GM19468 (cell line): ENCODE results near the gene SLC9A9.
"Not testable (repeated sequence)": the region's sequence is repeated elsewhere in the genome, so short reads cannot be mapped to it uniquely, and the experiment has no call there.

Experiments used
- ATAC-seq: cut with Tn5 transposase; IDR thresholded peaks from one replicate; pipeline ENCODE4 v1.9.1; 2021; ENCODE audit warnings: mild to moderate bottlenecking, moderate library complexity, moderate number of reproducible peaks; ENCODE audit not compliant: unreplicated experiment; ENCODE audit errors: extremely low read depth

SLC9A9 gene

GRCh38 chr3:143287403-143287802, 560.9 kb downstream of the SLC9A9 start:
- ATAC-seq = no peak

- no peak for ATAC-seq
Observed at GRCh38 chr3:143286392-143287010, 561.8 kb downstream of the SLC9A9 start.

GRCh38 chr3:143283432-143284128, 564.7 kb downstream of the SLC9A9 start:
- ATAC-seq = no peak

GRCh38 chr3:143280984-143281383, 567.3 kb downstream of the SLC9A9 start:
- ATAC-seq = no peak

- ATAC-seq = not testable (repeated sequence)
Observed at GRCh38 chr3:143279567-143279966, 568.7 kb downstream of the SLC9A9 start.

GRCh38 chr3:143278721-143279120, 569.5 kb downstream of the SLC9A9 start:
- ATAC-seq = no peak

GRCh38 chr3:143277531-143277930, 570.7 kb downstream of the SLC9A9 start:
- ATAC-seq = no peak

- ATAC-seq = peak; percentile 54
Observed at GRCh38 chr3:143276592-143276991, 571.7 kb downstream of the SLC9A9 start.

GRCh38 chr3:143273975-143274690, 574.1 kb downstream of the SLC9A9 start:
- ATAC-seq = no peak

GRCh38 chr3:143271136-143271535, 577.1 kb downstream of the SLC9A9 start:
- no peak for ATAC-seq

- ATAC-seq = no peak
Observed at GRCh38 chr3:143269741-143270140, 578.5 kb downstream of the SLC9A9 start.

GRCh38 chr3:143267989-143268388, 580.3 kb downstream of the SLC9A9 start:
- ATAC-seq = no peak

GRCh38 chr3:143266927-143267326, 581.3 kb downstream of the SLC9A9 start:
- ATAC-seq = peak; percentile 66

- ATAC-seq = no peak
Observed at GRCh38 chr3:143266511-143266910, 581.8 kb downstream of the SLC9A9 start.

GRCh38 chr3:143265501-143266070, 582.7 kb downstream of the SLC9A9 start:
- ATAC-seq = no peak

- ATAC-seq = no peak
Observed at GRCh38 chr3:143263852-143264513, 584.3 kb downstream of the SLC9A9 start.

- ATAC-seq = no peak
Observed at GRCh38 chr3:143261848-143262247, 586.4 kb downstream of the SLC9A9 start.

GRCh38 chr3:143258692-143259091, 589.6 kb downstream of the SLC9A9 start:
- no peak for ATAC-seq

GRCh38 chr3:143256416-143256815, 591.9 kb downstream of the SLC9A9 start:
- ATAC-seq = no peak

- ATAC-seq = no peak
Observed at GRCh38 chr3:143255739-143256138, 592.5 kb downstream of the SLC9A9 start.
